Measurements from ENCODE around the gene UST. TPM values are rescaled to one million over a fixed set of nuclear protein-coding genes. Genes with fewer than 3 reads are reported as not detected.
"Not testable (repeated sequence)": the region's sequence is repeated elsewhere in the genome, so short reads cannot be mapped to it uniquely, and the experiment has no call there.

Gene UST
- total RNA-seq, 1 donor from 2014 or later = 17.1 TPM

DNA sequence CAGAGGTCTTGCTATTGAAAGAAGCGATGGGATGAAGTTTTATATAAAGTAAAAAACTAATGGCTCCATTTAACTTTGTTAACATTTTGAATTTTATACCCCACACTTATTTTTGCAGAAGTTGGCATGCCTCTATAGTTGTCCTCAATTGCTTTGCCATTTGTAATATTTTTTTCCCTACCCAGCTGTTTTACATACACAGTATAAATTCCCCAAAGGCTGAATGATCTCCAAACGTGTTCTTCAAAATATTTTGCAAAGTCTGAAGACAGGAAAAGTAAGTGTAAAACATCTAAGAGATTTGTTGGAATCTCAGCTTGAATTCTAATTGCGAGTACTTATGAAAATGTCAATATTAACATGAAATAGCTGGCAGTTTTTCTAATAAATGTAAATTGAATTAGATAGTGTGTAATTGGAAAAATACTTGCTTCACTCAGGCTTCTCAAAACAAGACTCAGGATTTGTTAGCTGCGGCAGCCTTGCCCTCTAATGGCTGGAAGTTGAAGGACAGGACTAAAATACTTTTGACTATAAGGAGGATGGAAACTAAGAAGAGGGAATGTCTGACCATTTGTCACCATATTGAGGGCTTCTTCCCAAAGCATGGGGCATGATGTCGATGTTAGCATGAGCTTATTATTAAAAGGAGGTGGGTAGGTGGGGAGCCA is 226.8 kb downstream of the UST start:
- Mint-ChIP-seq H3K27ac (ENCODE audit: unreplicated experiment) (no peak overlapping the region), H3K4me3 (ENCODE audit: unreplicated experiment) (no peak overlapping the region), H3K9me3 (ENCODE audit: low read depth) (no peaks in the 10 kb centered on the region), H3K36me3 (ENCODE audit: low read depth) (no peaks in the 10 kb centered on the region), H3K27me3 (ENCODE audit: low read depth) (no peaks in the 10 kb centered on the region), H3K4me1 (ENCODE audit: low read depth) (peaks cover 44% of the 10 kb centered on the region)
- TF ChIP-seq, protein P1, sequence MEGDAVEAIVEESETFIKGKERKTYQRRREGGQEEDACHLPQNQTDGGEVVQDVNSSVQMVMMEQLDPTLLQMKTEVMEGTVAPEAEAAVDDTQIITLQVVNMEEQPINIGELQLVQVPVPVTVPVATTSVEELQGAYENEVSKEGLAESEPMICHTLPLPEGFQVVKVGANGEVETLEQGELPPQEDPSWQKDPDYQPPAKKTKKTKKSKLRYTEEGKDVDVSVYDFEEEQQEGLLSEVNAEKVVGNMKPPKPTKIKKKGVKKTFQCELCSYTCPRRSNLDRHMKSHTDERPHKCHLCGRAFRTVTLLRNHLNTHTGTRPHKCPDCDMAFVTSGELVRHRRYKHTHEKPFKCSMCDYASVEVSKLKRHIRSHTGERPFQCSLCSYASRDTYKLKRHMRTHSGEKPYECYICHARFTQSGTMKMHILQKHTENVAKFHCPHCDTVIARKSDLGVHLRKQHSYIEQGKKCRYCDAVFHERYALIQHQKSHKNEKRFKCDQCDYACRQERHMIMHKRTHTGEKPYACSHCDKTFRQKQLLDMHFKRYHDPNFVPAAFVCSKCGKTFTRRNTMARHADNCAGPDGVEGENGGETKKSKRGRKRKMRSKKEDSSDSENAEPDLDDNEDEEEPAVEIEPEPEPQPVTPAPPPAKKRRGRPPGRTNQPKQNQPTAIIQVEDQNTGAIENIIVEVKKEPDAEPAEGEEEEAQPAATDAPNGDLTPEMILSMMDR (IDR thresholded peaks at IDR 0.05) = peak; percentile 83
- DNase-seq (ENCODE audit: low spot score) = no peak

DNA sequence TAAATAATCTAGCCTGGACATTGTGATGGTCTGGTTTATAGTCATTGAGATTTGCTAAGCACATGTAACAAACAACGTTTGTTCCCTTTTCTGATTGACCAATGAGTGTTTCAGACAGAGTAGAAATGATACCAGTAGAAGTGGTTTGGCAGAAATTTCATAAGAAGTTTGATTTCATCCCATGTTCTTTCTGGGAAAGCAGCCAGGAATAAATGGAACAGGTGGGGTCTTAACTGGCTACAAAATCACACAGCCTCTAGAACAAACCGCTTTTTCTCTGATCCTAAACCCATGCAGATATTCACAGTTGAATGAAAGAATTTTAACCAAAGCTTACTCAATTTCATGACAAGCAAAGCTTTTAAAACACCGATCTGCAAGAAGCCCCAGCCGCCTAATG is 227.5 kb downstream of the UST start:
- TF ChIP-seq, protein P1 (IDR thresholded peaks at IDR 0.05) = no peak
- H3K4me1 Mint-ChIP-seq (ENCODE audit: low read depth) = peaks cover 43% of the 10 kb centered on the region
- H3K4me3 Mint-ChIP-seq (ENCODE audit: unreplicated experiment) = no peak overlapping the region
- H3K36me3 Mint-ChIP-seq (ENCODE audit: low read depth) = no peaks in the 10 kb centered on the region
- no peak for DNase-seq (ENCODE audit: low spot score)
- no peaks in the 10 kb centered on the region for H3K27me3 Mint-ChIP-seq (ENCODE audit: low read depth)
- no peaks in the 10 kb centered on the region for H3K9me3 Mint-ChIP-seq (ENCODE audit: low read depth)
- no peak overlapping the region for H3K27ac Mint-ChIP-seq (ENCODE audit: unreplicated experiment)

GRCh38 chr6:148978298-148978697 is 231.5 kb downstream of the UST start:
- peaks cover 39% of the 10 kb centered on the region for H3K4me1 Mint-ChIP-seq (ENCODE audit: low read depth)
- not testable (repeated sequence) for H3K27me3 Mint-ChIP-seq (ENCODE audit: low read depth); H3K9me3 Mint-ChIP-seq (ENCODE audit: low read depth); H3K27ac Mint-ChIP-seq (ENCODE audit: unreplicated experiment); DNase-seq (ENCODE audit: low spot score); H3K4me3 Mint-ChIP-seq (ENCODE audit: unreplicated experiment); H3K36me3 Mint-ChIP-seq (ENCODE audit: low read depth)

DNA sequence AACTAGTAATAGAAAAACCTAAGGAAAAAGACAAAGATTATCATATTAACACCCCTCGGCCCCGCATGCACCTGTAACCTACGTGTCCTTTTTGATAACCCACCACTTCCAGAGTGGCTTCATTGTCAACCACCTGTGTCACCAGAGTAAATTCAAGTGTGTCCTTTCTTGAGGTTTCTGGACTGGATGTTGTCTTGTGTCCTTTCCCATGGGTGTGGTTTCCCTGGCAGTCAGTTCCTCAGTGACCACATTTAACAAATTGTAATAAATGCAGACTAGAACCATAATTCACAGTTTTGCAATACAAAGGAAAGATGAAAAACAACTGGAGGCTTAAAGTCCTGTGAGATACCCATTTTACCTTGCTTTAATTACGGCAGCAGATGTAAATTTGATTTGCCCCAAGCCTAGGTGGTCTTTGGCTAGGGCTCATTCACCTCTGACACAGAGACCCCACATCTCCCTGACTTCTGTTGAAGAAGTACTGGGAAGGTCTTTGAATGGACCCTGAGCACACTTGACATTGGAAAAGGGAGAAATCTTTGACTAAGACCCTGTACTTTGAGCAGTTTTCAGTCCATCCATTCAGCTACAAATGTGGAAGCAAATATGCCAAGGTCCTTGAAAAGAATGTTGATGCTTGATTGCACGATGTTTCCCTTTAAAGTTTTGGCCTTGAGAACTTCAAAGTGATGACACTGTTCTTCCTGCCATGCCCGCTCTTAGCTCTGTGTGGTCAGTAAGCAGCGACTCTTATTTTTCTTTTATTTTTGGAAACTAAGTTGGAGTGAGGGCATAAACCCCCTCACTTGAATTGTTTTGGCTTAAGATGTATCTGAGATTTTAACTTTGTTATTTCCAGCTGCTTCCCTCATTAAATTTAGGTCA is 232.4 kb downstream of the UST start:
- Mint-ChIP-seq H3K4me3 (ENCODE audit: unreplicated experiment) (no peak overlapping the region), H3K36me3 (ENCODE audit: low read depth) (no peaks in the 10 kb centered on the region), H3K4me1 (ENCODE audit: low read depth) (peaks cover 32% of the 10 kb centered on the region), H3K27me3 (ENCODE audit: low read depth) (no peaks in the 10 kb centered on the region), H3K9me3 (ENCODE audit: low read depth) (no peaks in the 10 kb centered on the region), H3K27ac (ENCODE audit: unreplicated experiment) (no peak overlapping the region)
- no peak for DNase-seq (ENCODE audit: low spot score)
- TF ChIP-seq, protein P1 (IDR thresholded peaks at IDR 0.05) = no peak

- TF ChIP-seq, protein P1 (IDR thresholded peaks at IDR 0.05) = no peak
- no peak for DNase-seq (ENCODE audit: low spot score)
- Mint-ChIP-seq H3K4me3 (ENCODE audit: unreplicated experiment) (no peak overlapping the region), H3K27me3 (ENCODE audit: low read depth) (no peaks in the 10 kb centered on the region), H3K27ac (ENCODE audit: unreplicated experiment) (peak overlapping the region; percentile 64), H3K36me3 (ENCODE audit: low read depth) (no peaks in the 10 kb centered on the region), H3K4me1 (ENCODE audit: low read depth) (peaks cover 39% of the 10 kb centered on the region), H3K9me3 (ENCODE audit: low read depth) (no peaks in the 10 kb centered on the region)
These were observed 233.4 kb downstream of the UST start for GRCh38 chr6:148980234-148980633.
